ENCODE results near the gene CELF2. TPM values are rescaled to one million over a fixed set of nuclear protein-coding genes. Genes with fewer than 3 reads are reported as not detected.

The CELF2 gene
- total RNA-seq, 4 donors from 2014 or later, result 8.7 to 28.6 (median 22.9) TPM

GRCh38 chr10:11270135-11270857 lies 252.6 kb downstream of the CELF2 start:
- Histone ChIP-seq H3K9me3 (no peaks in the 10 kb centered on the region), H3K4me3 (no peak overlapping the region), H3K4me1 (peaks cover 5% of the 10 kb centered on the region), H3K36me3 (peaks cover 27% of the 10 kb centered on the region), H3K27me3 (no peaks in the 10 kb centered on the region), H3K27ac (no peak overlapping the region)
- DNase-seq (ENCODE audit: low spot score in 2 of 2), result no peak
- 56% methylated on average over 18 of the region's 18 CpGs for WGBS
- no peak for TF ChIP-seq POLR2AphosphoS5 (IDR thresholded peaks at IDR 0.05)
- TF ChIP-seq, protein P1, sequence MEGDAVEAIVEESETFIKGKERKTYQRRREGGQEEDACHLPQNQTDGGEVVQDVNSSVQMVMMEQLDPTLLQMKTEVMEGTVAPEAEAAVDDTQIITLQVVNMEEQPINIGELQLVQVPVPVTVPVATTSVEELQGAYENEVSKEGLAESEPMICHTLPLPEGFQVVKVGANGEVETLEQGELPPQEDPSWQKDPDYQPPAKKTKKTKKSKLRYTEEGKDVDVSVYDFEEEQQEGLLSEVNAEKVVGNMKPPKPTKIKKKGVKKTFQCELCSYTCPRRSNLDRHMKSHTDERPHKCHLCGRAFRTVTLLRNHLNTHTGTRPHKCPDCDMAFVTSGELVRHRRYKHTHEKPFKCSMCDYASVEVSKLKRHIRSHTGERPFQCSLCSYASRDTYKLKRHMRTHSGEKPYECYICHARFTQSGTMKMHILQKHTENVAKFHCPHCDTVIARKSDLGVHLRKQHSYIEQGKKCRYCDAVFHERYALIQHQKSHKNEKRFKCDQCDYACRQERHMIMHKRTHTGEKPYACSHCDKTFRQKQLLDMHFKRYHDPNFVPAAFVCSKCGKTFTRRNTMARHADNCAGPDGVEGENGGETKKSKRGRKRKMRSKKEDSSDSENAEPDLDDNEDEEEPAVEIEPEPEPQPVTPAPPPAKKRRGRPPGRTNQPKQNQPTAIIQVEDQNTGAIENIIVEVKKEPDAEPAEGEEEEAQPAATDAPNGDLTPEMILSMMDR (IDR thresholded peaks at IDR 0.05), result peak; percentile 52 to 72

- Histone ChIP-seq H3K4me3 (no peak overlapping the region), H3K27me3 (no peaks in the 10 kb centered on the region), H3K4me1 (peaks cover 5% of the 10 kb centered on the region), H3K9me3 (no peaks in the 10 kb centered on the region), H3K36me3 (peaks cover 31% of the 10 kb centered on the region), H3K27ac (no peak overlapping the region)
- TF ChIP-seq POLR2A (IDR thresholded peaks at IDR 0.05) (no peak), POLR2AphosphoS5 (IDR thresholded peaks at IDR 0.05) (no peak), EP300 (IDR thresholded peaks at IDR 0.05) (no peak)
- TF ChIP-seq, protein P1 (IDR thresholded peaks at IDR 0.05), result no peak
- 65% methylated on average over 7 of the region's 7 CpGs for WGBS
- DNase-seq (ENCODE audit: low spot score in 2 of 2), result no peak
Observed at GRCh38 chr10:11270858-11271179, 253.1 kb downstream of the CELF2 start.

DNA sequence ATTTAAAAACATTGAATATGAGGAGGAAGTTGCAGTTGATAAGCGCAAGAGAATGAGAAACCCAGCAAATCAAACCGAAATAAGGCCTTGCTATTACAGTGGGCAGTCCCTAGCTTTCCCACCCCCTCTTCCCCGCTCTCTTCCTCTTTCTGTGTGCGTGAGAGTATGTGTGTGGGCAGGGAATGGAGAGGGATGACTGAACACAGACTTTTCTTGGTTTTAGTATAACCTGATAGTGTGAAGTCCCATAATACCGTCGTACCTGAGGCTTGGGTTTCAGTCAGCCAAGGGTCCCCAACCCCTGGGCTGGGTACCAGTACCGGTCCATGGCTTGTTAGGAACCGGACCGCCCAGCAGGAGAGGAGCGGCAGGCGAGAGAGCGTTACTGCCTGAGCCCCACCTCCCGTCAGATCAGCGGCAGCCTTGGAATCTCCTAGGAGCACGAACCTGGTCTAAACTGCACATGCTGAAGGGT lies 255.3 kb downstream of the CELF2 start:
- Histone ChIP-seq H3K9me3 (no peaks in the 10 kb centered on the region), H3K36me3 (peaks cover 36% of the 10 kb centered on the region), H3K27ac (no peak overlapping the region), H3K4me1 (peaks cover 5% of the 10 kb centered on the region), H3K27me3 (no peaks in the 10 kb centered on the region), H3K4me3 (no peak overlapping the region)
- TF ChIP-seq EP300 (IDR thresholded peaks at IDR 0.05), result no peak
- TF ChIP-seq, protein P1 (IDR thresholded peaks at IDR 0.05), result no peak
- no peak for TF ChIP-seq POLR2A (IDR thresholded peaks at IDR 0.05)
- TF ChIP-seq POLR2AphosphoS5 (IDR thresholded peaks at IDR 0.05), result no peak
- DNase-seq (ENCODE audit: low spot score in 2 of 2), result no peak
- WGBS, result 96% methylated on average over 14 of the region's 15 CpGs

- Histone ChIP-seq H3K4me3 (no peak overlapping the region), H3K36me3 (peaks cover 45% of the 10 kb centered on the region), H3K27ac (no peak overlapping the region), H3K4me1 (peaks cover 5% of the 10 kb centered on the region), H3K27me3 (no peaks in the 10 kb centered on the region), H3K9me3 (no peaks in the 10 kb centered on the region)
- 85% methylated on average over 5 of the region's 5 CpGs for WGBS
- TF ChIP-seq POLR2A (IDR thresholded peaks at IDR 0.05), result no peak
- no peak for TF ChIP-seq POLR2AphosphoS5 (IDR thresholded peaks at IDR 0.05)
- TF ChIP-seq, protein P1 (IDR thresholded peaks at IDR 0.05), result no peak
- no peak for TF ChIP-seq EP300 (IDR thresholded peaks at IDR 0.05)
- no peak for DNase-seq (ENCODE audit: low spot score in 2 of 2)
Observed at GRCh38 chr10:11274452-11274851, 256.8 kb downstream of the CELF2 start.

- peaks cover 2% of the 10 kb centered on the region for H3K4me1 ChIP-seq
- no peaks in the 10 kb centered on the region for H3K9me3 ChIP-seq
- H3K4me3 ChIP-seq, result no peak overlapping the region
- no peak overlapping the region for H3K27ac ChIP-seq
- H3K36me3 ChIP-seq, result peaks cover 51% of the 10 kb centered on the region
- no peak for DNase-seq (ENCODE audit: low spot score in 2 of 2)
- 64% methylated on average over 12 of the region's 12 CpGs for WGBS
- H3K27me3 ChIP-seq, result no peaks in the 10 kb centered on the region
- TF ChIP-seq POLR2A (IDR thresholded peaks at IDR 0.05) (no peak), EP300 (IDR thresholded peaks at IDR 0.05) (no peak), POLR2AphosphoS5 (IDR thresholded peaks at IDR 0.05) (no peak)
- TF ChIP-seq, protein P1 (IDR thresholded peaks at IDR 0.05), result no peak
Observed at GRCh38 chr10:11275651-11276050, 258.0 kb downstream of the CELF2 start.

Data from suprapubic skin (tissue), 4 donors.